Fibroblast of skin of back (primary cell): ENCODE data around the gene CERKL. TPM values are rescaled to one million over a fixed set of nuclear protein-coding genes. Genes with fewer than 3 reads are reported as not detected.
"Not testable (repeated sequence)": the region's sequence is repeated elsewhere in the genome, so short reads cannot be mapped to it uniquely, and the experiment has no call there.

Source experiments
- DNase-seq: peaks from one replicate; pipeline ENCODE4 v3.0.0-alpha.2; 2013
- polyA plus RNA-seq, 2 experiments: library from polyadenylated mRNA; unstranded; fragments of 120-200 nt; gene quantifications; one replicate each; pipeline ENCODE4 v1.2.1, GENCODE V29; 2013; ENCODE audit not compliant: insufficient read length in 2 of 2

The CERKL gene
- polyA plus RNA-seq (2013, experiment 1 of 2; ENCODE audit: insufficient read length): 3.8 TPM
- polyA plus RNA-seq (2013, experiment 2 of 2; ENCODE audit: insufficient read length): 4.1 TPM

DNA sequence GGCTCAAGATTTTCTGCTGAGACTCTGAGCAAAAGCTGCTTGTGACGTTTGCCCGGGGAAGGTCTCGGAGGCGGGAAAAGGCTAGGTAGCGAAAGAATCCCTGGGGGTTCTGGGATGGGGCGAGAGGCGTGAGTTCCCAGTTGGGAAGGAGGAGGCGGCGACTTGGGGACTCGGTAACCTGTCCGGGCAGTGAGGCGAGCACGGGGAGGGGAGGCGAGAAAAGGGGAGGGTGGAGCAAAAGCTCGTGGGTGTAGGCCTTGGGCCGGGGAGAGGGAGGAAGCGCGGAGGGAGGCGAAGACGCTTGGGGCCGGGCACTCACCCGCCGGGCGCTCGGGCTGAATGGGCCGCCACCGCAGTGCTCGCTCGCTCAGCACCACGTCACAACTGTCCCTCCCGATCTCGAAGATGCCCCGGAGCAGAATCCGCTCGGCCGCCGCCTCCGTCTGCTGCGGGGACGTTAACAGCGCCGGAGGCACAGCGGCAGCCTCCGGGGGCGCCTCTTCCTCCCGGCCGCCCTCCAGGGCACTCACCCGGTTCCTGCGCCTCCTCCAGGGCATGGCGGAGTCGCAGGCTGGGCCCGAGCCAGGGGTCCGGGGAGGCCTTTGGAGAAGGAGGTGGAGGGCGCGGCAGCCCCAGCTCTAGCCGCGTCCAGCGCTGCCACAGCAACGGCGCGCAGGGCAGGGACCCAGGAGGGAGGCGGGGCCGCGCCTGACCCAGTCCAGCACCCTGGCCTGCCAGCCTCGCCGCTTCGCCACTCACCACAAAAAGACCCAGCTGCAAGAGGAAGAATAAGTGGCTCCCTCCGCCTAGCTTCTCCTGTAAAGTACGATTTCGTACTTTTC is at the start of gene CERKL:
TSS of gene CERKL (minus strand) at position 656 of the 842 bp plus-strand sequence. CDS start at position 557, 99 bp downstream.
- peak; percentile 21 for DNase-seq

GRCh38 chr2:181702519-181702918 is 45.6 kb upstream of the CERKL start:
- DNase-seq: not testable (repeated sequence)

DNA sequence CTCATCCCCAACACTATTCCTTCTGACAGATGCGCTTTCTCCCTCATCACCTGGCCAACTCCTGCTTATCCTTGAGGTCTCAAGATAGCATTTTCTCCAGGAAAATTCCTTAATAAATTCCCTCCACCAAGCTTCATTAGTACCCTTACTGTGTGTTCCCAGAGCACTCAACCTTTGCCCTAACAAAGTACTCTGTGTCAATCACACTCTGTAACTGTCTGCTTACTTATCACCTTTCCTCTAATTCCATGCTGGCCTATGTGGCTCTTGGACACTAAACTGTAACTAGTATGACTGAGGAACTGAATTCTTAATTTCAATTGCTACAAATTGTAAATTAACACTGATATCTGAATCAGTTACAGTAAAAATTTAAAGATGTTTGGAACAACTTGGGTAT is 41.3 kb upstream of the CERKL start:
- no peak for DNase-seq

- no peak for DNase-seq
These were observed 40.7 kb upstream of the CERKL start for GRCh38 chr2:181697571-181697970.

- DNase-seq: no peak
These were observed 40.2 kb upstream of the CERKL start for GRCh38 chr2:181697126-181697525.

DNA sequence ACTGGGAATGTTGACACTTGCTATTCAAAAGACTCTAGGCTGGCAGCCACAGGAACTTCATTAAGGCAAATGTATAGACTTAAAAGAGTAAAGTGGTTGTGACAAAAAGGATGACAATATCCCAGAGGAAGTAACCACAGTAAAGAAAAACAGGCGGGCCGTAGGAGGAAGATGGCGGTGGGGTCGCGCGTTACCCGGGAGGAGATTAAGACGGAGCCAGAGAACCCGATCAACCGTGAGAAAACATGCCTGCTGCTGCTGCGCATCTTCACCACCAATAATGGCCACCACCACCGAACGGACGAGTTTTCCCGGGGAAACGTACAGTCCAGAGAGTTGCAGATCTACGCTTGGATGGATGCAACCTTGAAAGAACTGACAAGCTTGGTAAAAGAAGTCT is 37.4 kb upstream of the CERKL start:
- no peak for DNase-seq

DNA sequence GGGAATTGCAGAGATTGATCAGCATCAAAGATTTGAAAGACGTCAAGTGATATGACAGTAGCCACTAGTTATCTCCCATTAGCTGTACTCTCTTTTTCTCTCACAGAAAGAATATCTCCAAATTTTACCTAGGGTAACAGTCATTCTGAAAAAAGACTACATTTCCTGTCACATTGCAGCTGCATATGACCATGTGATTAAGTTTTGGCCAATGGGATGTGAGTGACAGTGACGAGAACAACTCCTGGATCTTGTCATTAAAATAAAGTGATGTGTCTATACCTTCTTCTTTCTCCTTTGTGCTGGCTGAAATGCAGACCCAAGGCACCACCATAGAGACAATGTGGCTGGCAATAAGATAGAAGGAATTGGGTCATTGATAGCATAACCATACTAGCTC is 34.0 kb upstream of the CERKL start:
- DNase-seq: no peak

DNA sequence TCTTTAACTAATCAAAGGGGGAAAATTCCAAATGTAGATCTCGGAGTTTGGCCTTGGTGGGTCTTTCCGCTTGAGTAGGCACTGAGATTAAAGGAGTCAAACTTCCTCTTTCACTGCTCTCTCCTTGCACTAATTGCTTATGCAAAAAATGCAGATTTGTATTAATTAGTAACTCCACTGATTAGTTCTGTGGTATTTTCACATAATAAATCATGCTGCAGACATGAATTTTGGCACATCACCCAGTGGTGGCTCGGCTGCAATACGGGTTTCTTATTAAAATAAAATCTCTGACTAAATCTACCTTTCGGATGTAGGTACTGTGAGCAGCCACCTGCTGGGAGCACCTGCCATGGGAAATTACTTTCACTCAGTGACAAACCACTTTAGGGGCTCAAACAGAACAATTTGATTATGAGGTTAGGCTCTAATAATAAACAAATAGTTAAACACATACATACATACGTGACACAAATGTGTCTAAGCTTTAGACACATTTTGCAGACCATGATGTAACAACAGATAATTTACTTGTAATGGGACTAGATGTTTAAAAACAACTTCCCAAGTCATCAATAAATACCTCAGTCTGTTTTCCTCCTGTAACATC is 29.8 kb upstream of the CERKL start:
- DNase-seq: no peak

- DNase-seq: peak; percentile 14
These were observed 28.3 kb upstream of the CERKL start for GRCh38 chr2:181685150-181685688.

GRCh38 chr2:181684454-181685149 is 27.7 kb upstream of the CERKL start:
- DNase-seq: no peak

- DNase-seq: peak; percentile 59
These were observed 26.9 kb upstream of the CERKL start for GRCh38 chr2:181683518-181684453.

GRCh38 chr2:181682795-181683517 is 26.1 kb upstream of the CERKL start:
- no peak for DNase-seq

- no peak for DNase-seq
These were observed 25.3 kb upstream of the CERKL start for GRCh38 chr2:181682026-181682789.

- no peak for DNase-seq
These were observed 24.3 kb upstream of the CERKL start for GRCh38 chr2:181680937-181681811.

DNA sequence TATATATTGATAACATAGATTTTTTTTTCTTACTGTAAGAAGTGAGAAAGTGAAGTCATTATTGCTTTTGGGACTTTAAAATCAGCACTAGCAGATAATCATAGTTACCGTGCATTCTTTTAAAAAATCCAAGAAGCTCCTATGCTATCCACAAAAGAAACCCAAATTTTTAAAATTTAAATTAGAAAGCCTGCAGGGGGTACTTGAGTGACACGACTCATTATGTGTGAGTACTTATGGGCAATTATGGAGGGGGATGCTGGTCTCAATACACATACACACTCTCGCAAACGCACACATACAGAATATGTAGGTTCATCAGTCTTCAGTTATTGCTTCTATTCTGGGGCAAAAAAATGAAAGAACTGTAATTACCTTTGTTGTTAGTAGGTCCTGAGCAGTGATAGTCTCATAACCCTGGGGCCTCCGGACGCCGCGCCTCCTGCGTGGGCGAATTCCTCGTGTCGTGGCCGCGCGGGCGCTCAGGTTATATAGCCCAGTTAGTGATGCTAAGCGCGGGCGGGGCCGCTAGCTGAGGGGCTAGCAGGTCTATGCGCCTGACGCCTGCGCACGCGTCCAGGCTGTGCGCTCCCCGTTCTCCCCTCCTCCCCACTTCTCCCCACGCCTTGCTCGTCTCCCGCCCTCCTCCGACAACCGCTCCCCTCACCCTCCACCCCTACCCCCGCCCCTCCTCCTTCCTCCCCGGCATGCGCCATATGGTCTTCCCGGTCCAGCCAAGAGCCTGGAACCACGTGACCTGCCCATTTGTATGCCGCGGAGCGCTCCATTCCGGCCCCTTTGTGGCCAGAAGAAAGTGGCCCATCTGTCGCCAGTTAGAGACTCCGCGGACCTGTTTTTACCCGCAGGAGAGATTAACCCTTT is 23.4 kb upstream of the CERKL start, which contains the start of gene NEUROD1:
TSS of gene NEUROD1 (minus strand) at position 463 of the 882 bp plus-strand sequence. CDS start 1,657 bp downstream, outside the sequence.
- DNase-seq: no peak

DNA sequence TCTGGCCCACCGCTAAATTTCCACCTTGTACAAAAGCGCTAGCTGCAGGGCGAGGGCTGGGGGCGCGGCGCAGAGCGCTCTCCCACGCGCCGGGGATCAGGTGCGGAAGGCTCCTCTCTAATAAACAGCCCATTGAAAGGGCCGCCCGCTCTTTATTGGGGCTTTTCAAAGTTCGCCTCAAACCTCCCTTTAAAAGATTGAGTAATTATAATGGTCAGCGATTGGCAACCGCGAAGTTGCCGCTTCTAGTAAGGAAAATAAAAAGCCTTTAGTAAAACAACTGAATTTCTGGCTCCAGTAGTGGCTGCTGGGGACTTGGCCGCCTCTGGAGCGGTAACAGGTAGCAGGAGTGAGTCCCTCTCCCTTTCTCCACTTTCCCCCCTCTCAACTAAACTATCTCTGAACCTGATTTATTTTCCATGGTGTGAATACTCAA is 22.7 kb upstream of the CERKL start:
- DNase-seq: no peak

- DNase-seq: no peak
These were observed 22.1 kb upstream of the CERKL start for GRCh38 chr2:181678861-181679543.
